Natural killer cell (primary cell): ENCODE measurements around the gene SERTAD4. TPM values are rescaled to one million over a fixed set of nuclear protein-coding genes. Genes with fewer than 3 reads are reported as not detected.

Experiments used
- ATAC-seq, 3 donors: fragments of 150-1000 bp in 2 of 3; fragments of 200-7000 bp in 1 of 3; cut with Tn5 transposase; 1 replicate in 1 of 3; 2 replicates in 2 of 3; pipeline ENCODE4 v1.10.0; 2021; ENCODE audit warnings: mild to moderate bottlenecking in 2 of 3, moderate library complexity in 2 of 3
- DNase-seq, 2 donors: peaks; one replicate each; pipeline versions ENCODE4 v3.0.0 to v3.0.0-alpha.2; 2013 to 2021; ENCODE audit warnings: mixed read lengths in 1 of 2
- H3K27ac ChIP-seq: one replicate; pipeline ENCODE4 v1.5.1; 2013; ENCODE audit warnings: mild to moderate bottlenecking, low read length
- H3K27me3 ChIP-seq: one replicate; pipeline ENCODE4 v1.6.1; 2013; ENCODE audit warnings: low read length; ENCODE audit not compliant: control insufficient read depth, insufficient read depth
- H3K36me3 ChIP-seq: one replicate; pipeline ENCODE4 v1.6.1; 2013; ENCODE audit warnings: low read length; ENCODE audit not compliant: control insufficient read depth, insufficient read depth
- H3K4me1 ChIP-seq: one replicate; pipeline ENCODE4 v1.6.1; 2013; ENCODE audit warnings: low read length; ENCODE audit not compliant: control insufficient read depth, insufficient read depth
- H3K4me3 ChIP-seq: one replicate; pipeline ENCODE4 v1.5.1; 2013; ENCODE audit warnings: low read length
- H3K9me3 ChIP-seq: one replicate; pipeline ENCODE4 v1.6.1; 2013; ENCODE audit warnings: low read length; ENCODE audit not compliant: control insufficient read depth, insufficient read depth
- H3K27ac Mint-ChIP-seq, 2 donors: one replicate each; pipeline ENCODE4 v1.8.0; 2022; ENCODE audit warnings: mild to moderate bottlenecking in 2 of 2, mixed read lengths in 2 of 2, moderate library complexity in 1 of 2
- H3K27me3 Mint-ChIP-seq, 2 donors: one replicate each; pipeline ENCODE4 v1.8.0; 2022; ENCODE audit warnings: low read depth in 2 of 2, mixed read lengths in 2 of 2
- H3K36me3 Mint-ChIP-seq: one replicate; pipeline ENCODE4 v1.8.0; 2022; ENCODE audit warnings: mixed read lengths
- H3K4me1 Mint-ChIP-seq, 2 donors: one replicate each; pipeline ENCODE4 v1.8.0; 2022; ENCODE audit warnings: mixed read lengths in 2 of 2
- H3K4me3 Mint-ChIP-seq: one replicate; pipeline ENCODE4 v1.8.0; 2022; ENCODE audit warnings: mild to moderate bottlenecking, moderate library complexity, mixed read lengths
- H3K9me3 Mint-ChIP-seq, 2 donors: one replicate each; pipeline ENCODE4 v1.8.0; 2022; ENCODE audit warnings: mixed read lengths in 2 of 2
- WGBS: methylation state at CpG from one replicate; pipeline ENCODE4 v1.1.7; 2013; ENCODE audit warnings: missing lambda C conversion rate; ENCODE audit not compliant: insufficient coverage; 5-methylcytosine and 5-hydroxymethylcytosine counted together
- intact Hi-C: fragments of 100-400 bp; cut with micrococcal nuclease; formaldehyde crosslinking; loops from one replicate; pipeline ENCODE4 v1.14.2; 2022
- total RNA-seq, 4 donors: library from RNA; stranded (reverse); fragments of 120-200 nt in 1 of 4; gene quantifications; one replicate each; pipeline versions ENCODE4 v1.2.3 to v1.2.4, GENCODE V29; 2013 to 2022
- TF ChIP-seq, protein P1 (sequence below): fragments of 200-600 bp; IDR thresholded peaks from one replicate; pipeline ENCODE4 v1.8.0; 2022; ENCODE audit warnings: antibody characterized with exemption

Gene SERTAD4
- total RNA-seq, 3 donors from 2014 or later (not counting 1 experiment from before 2014, with no cell fraction given): not detected

DNA sequence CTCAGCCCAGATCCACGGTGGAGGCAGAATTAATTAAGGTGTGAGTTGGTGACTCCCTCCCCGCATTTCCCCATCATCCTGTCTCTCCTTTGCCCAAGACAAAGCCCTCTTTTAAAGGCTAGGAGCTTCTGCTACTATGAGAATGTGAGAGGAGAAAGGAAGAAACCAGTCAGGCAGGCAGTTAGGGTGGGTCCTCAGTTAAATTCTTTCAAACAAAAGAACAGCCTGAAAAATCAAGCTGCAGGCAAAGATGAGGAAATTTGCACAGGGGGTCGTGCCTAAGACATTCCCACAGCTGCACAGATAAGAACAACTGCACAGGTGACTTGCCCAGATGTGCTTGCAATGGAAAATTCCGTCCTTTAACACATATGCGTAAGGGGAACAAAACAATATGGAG, 47.6 kb downstream of the SERTAD4 start:
- peaks cover 0 to 4% of the 10 kb centered on the region in 2 donors for H3K9me3 Mint-ChIP-seq
- no peaks in the 10 kb centered on the region for H3K36me3 ChIP-seq
- H3K36me3 Mint-ChIP-seq: no peaks in the 10 kb centered on the region
- DNase-seq (no peak), ATAC-seq (no peak)
- 67% methylated on average over 3 of the region's 5 CpGs for WGBS
- intact Hi-C loops: no loop called here
- H3K9me3 ChIP-seq: peaks cover 17% of the 10 kb centered on the region
- H3K4me3 ChIP-seq: no peak overlapping the region
- no peaks in the 10 kb centered on the region for H3K4me1 Mint-ChIP-seq
- no peak overlapping the region for H3K27ac ChIP-seq
- TF ChIP-seq, protein P1, sequence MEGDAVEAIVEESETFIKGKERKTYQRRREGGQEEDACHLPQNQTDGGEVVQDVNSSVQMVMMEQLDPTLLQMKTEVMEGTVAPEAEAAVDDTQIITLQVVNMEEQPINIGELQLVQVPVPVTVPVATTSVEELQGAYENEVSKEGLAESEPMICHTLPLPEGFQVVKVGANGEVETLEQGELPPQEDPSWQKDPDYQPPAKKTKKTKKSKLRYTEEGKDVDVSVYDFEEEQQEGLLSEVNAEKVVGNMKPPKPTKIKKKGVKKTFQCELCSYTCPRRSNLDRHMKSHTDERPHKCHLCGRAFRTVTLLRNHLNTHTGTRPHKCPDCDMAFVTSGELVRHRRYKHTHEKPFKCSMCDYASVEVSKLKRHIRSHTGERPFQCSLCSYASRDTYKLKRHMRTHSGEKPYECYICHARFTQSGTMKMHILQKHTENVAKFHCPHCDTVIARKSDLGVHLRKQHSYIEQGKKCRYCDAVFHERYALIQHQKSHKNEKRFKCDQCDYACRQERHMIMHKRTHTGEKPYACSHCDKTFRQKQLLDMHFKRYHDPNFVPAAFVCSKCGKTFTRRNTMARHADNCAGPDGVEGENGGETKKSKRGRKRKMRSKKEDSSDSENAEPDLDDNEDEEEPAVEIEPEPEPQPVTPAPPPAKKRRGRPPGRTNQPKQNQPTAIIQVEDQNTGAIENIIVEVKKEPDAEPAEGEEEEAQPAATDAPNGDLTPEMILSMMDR: no peak
- H3K4me1 ChIP-seq: no peaks in the 10 kb centered on the region
- no peak overlapping the region for H3K4me3 Mint-ChIP-seq
- no peak overlapping the region for H3K27ac Mint-ChIP-seq
- H3K27me3 Mint-ChIP-seq: peaks cover 15 to 19% of the 10 kb centered on the region in 2 donors
- no peaks in the 10 kb centered on the region for H3K27me3 ChIP-seq

DNA sequence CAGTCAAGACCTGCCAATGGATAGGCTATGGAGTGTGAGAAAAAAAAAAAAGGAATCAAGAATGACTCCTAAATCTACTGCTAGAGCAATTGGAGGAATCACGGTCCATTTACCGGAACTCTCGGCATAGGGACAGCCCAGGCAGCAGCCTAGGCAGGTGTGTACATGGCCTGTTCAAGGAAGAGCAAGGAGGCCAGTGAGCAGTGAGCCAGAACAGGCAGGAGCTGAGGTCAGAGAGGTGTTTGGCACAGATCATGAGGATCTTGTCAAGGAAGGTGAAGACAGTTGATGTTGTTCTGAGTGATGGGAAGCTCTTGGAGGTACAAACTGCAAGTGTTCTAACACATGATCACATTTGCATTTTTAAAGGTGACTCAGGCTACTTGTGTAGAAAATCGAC, 55.5 kb downstream of the SERTAD4 start:
- no peak overlapping the region for H3K27ac Mint-ChIP-seq
- ATAC-seq: no peak
- intact Hi-C loops: no loop called here

DNA sequence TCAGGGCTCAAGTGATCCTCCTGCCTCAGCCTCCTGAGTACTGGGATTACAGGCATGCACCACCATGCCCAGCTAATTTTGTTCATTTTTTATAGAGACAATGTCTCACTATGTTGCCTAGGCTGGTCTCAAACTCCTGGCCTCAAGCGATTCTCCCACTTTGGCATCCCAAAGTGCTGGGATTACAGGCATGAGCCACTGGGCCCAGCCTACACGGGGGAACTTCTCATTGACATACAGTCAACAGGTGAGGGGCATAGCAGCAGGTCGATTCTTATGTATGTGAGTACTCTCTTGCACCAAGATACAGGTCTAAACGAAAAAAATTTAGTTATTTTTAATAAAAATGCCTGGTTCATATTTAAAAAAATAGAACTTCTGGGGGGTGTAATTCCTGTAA, 56.7 kb downstream of the SERTAD4 start:
- no peak for ATAC-seq
- peaks cover 29 to 41% of the 10 kb centered on the region in 2 donors for H3K27me3 Mint-ChIP-seq

More for the DNA sequence above, 55.5 kb downstream of the SERTAD4 start:
- DNase-seq: no peak
- WGBS: 83% methylated on average over 4 of the region's 4 CpGs
- H3K4me1 ChIP-seq: peaks cover 11% of the 10 kb centered on the region
- H3K4me1 Mint-ChIP-seq: peaks cover 0 to 5% of the 10 kb centered on the region in 2 donors
- no peaks in the 10 kb centered on the region for H3K36me3 ChIP-seq
- H3K9me3 Mint-ChIP-seq: peaks cover 0 to 2% of the 10 kb centered on the region in 2 donors
- H3K4me3 Mint-ChIP-seq: no peak overlapping the region
- H3K36me3 Mint-ChIP-seq: no peaks in the 10 kb centered on the region
- peaks cover 3% of the 10 kb centered on the region for H3K27me3 ChIP-seq
- H3K4me3 ChIP-seq: no peak overlapping the region
- TF ChIP-seq, protein P1: no peak
- H3K27ac ChIP-seq: no peak overlapping the region
- no peaks in the 10 kb centered on the region for H3K9me3 ChIP-seq
- H3K27me3 Mint-ChIP-seq: peaks cover 30 to 46% of the 10 kb centered on the region in 2 donors

More for the DNA sequence above, 56.7 kb downstream of the SERTAD4 start:
- H3K4me3 ChIP-seq: no peak overlapping the region
- 51% methylated on average over 4 of the region's 4 CpGs for WGBS
- H3K27me3 ChIP-seq: peaks cover 3% of the 10 kb centered on the region
- Mint-ChIP-seq H3K27ac (no peak overlapping the region), H3K4me1 (peaks cover 0 to 5% of the 10 kb centered on the region in 2 donors), H3K9me3 (no peaks in the 10 kb centered on the region), H3K4me3 (no peak overlapping the region), H3K36me3 (no peaks in the 10 kb centered on the region)
- H3K27ac ChIP-seq: no peak overlapping the region
- intact Hi-C loops: no loop called here
- no peak for DNase-seq
- no peaks in the 10 kb centered on the region for H3K9me3 ChIP-seq
- TF ChIP-seq, protein P1: no peak
- H3K36me3 ChIP-seq: no peaks in the 10 kb centered on the region
- H3K4me1 ChIP-seq: peaks cover 11% of the 10 kb centered on the region
